CD4-positive, alpha-beta T cell treated with Interleukin-12 subunit alpha and Interleukin-12 subunit beta, for 1 hour (primary cell): ENCODE measurements around the gene SEPTIN6.
"Not testable (repeated sequence)": the region's sequence is repeated elsewhere in the genome, so short reads cannot be mapped to it uniquely, and the experiment has no call there.

Experiments used
- DNase-seq: peaks from one replicate; pipeline ENCODE4 v3.0.0-alpha.2; 2020

Gene SEPTIN6

DNA sequence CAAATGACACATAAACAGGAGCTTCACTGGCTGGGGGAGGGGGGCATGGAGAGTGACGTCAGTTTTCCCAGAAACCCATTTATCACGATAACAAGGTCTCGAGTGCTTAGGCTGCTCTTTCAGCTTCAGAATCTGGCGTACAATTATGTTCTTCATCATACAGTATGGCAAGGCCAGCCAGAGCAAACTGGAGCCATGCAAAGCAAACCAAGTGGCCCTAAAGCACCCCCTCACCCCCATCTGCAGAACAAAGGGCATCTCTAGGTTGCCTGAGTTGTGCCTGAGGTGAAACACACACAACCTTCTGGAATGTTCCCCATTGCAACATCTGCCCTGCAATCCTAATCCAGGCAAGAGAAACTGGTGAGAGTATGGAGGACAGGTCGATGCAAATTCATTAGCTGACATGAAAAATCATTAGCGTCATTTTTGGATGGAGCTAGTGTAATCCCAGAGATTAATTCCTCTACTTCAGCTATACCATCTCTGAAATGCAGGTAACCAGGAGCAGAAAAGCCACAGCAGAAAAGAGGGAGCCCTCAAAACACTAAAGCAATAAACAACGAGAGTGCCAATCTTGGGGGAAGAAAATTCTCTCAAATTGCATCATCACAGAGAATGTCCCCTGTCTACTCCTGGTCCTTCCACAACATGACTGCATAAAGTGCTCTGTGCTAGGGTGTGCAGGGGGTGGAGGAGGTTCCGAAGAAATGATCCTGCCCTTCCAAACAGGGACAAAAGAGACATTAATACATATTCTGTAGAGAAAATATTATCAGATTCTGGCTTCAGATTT is 1.8 kb downstream of the SEPTIN6 start:
- DNase-seq = peak; percentile 58

DNA sequence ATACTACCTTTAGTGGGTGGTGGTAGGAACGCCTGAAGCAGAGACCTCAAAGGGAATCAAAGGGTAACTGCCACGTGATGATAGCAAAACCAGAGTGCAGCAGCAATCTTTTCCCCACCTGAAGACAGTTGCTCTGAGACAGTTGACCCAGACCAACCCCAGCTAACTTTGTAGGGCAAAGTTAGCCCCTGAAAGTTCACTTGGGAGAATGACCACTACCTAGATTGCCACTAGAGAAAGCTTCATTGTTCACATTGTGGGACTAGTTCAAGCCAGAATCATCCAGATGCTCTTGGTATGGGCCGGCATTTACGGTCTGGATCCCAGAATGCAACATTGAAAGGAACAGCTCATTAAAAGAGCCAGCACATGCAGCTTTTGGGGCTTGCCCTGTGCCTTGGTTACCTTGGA is 4.1 kb downstream of the SEPTIN6 start:
- peak; percentile 67 for DNase-seq

DNA sequence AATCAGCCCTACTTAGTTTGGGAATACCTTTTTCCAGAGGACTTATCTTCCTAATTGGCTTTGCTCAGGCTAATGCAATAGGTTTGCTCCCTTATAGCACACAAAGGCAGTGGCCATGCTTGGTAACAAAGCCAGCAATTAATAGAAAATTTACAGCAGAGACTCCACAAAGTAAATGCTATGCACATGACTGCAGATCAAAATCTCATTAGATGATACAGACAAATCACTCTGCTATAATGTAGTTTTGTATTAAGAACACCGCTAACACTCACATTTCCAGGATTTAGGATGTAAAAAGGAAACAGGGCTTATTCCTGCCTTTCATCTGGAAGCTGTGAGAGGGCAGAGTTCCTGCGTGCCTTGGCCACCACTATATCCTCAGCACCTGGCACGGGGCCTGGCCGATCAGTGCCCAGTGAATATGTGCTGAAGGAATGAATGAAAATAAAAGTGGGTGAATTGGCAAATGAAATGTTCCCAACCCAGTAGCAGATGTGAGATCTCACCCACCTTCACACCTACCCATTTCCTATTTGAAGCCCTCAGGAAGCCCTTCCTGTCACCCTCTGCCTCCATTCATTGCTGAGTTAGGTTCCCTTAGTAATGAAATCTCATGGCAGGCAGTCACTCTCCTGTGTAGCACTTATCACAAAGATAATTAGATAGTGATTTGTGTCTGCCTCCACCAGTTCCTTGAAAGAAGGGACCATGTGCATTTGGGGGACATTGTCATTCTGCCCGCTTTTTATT is 5.1 kb downstream of the SEPTIN6 start:
- DNase-seq = no peak

DNA sequence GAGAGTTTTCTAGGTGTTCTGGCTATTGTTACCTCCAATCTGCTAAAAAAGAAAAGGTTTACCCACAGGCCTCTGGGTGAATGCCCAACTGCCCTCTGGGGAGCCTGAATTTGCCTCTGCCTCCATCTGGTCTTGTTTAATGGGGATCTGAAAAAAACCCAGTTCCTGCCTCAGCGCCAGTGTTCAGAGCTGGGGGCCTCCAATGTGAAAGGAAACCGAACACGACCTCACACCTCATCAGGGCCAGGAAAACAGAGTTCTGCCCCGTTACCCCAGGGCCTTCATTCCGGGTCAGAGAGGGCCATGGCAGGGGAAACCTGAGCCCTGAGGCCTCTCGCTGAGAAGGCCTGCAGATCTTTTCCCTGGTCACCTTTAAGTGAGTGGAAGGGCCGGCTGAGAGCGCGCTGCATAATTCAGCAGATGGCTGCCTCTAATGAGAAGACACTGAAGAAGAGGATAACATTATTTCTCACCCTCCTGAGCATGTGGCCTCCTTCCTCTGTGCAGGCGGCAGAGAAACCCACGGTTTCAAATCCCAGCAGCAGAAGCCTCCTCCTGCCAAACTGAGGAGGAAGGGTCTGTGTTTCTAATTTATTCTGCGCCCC is 6.8 kb downstream of the SEPTIN6 start:
- DNase-seq = peak; percentile 46

GRCh38 chrX:119685225-119686066 is 7.5 kb downstream of the SEPTIN6 start:
- peak; percentile 69 for DNase-seq

DNA sequence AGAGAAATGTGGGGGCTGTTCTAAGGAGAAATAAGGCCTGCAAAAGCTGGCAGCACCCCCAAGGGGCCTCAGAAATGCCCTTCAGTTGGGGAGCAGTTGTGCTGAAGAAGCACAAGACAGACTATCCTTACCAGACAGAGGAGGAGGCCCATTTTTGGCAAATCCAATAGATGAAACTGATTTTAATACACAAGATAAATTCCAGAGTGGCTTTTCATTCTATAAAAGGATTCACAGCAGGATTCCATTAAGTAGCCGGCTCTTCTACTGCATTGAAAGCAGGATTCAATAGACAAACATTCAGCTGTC is 8.1 kb downstream of the SEPTIN6 start:
- DNase-seq = no peak

- DNase-seq = peak; percentile 49
Measured at GRCh38 chrX:119684312-119684711, 8.7 kb downstream of the SEPTIN6 start.

DNA sequence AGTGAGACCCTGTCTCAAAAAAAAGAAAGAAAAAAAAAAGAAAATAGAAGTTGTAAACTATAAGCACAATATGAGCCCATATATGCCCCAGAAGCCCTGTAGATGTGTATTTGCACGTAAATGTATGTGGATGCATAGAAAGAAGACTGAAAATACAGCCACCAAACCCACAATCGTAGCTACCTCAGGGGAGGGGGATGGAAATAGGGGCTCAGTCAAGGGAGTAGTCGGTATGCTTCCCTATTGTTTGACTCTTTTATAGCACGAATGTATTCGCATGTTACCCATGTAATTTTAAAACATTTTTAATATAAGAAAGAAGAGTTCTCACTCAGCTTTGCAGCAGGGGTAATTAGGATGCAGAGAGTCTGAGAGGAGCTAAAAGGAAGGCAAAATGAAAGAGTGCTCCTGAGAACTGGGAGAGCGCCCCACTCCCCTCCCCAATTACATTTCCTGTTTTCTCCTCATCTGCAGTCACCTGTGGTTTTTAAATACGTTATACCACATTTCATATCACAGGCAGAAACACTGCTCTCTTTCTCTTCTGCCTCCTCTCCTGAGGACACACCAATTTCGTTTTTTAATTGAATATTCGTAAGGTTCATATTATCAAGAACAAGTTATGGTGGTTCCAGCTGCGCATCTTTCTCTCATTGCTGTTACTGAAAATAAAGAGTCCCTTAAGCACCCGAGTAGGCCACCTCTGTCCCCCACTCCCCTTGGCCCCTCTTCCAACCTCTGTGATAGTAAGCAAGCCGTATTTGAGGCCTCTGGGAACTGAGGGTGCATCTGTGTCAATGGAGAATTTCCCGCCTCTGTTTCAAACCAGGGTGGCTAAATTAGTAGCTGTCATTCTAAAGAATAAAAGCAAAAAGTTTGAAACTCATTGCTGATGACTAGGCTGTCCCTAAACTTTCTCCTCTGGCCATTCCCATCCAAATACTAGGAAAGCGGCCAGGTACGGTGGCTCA is 10.7 kb downstream of the SEPTIN6 start:
- peak; percentile 58 for DNase-seq

DNA sequence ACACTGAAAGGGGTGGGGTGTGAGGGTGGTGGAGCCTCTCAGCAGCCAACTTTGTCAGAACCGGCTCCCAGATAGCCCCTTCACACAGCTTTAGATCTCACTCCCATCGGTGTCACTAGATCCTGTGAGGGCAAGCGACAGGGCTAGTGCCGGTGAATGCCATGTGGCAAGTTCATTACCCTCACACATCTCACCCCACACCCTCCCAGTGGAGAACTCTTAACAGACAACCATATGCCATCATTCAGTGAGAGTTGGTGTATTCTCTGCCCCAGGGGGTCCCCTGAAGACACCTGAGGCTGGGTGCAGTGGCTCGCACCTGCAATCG is 15.3 kb downstream of the SEPTIN6 start:
- no peak for DNase-seq

DNA sequence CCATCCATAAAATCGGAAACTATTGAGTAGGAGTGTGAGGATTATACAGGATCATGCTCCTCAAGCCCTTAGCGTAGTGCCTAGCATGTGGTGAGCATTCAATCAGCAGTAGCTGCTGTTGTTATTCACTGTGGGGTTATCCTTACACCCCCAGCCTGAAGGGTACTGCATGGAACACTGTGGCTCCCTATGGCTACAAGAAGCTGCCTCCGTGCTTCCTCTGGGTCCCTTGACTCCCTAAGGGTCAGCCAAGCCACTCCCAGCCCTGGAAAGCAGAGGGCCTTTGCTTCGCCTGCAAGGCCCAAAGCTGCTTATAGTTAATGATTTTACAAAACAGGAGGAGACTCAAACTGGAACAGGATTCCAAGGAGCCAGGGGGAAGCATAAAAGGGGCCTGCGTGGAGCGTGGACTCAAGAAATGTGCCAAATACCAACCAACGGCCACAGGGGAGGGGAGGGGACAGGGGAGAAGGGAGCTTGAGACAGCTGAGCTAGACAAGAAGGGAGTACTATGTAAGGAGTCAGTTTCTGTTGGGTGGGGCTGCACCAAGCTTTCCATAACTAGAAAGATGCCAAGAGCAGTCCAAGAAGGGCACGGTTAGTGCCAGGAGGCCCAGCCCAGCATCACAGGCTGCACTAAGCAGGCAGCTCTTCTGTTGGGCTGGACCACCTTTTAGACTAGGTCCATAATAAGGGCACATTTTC is 15.9 kb downstream of the SEPTIN6 start:
- no peak for DNase-seq

GRCh38 chrX:119673336-119673735 is 19.6 kb downstream of the SEPTIN6 start:
- DNase-seq = no peak

GRCh38 chrX:119672426-119672825 is 20.5 kb downstream of the SEPTIN6 start:
- DNase-seq = no peak

- no peak for DNase-seq
Measured at GRCh38 chrX:119669424-119670037, 23.4 kb downstream of the SEPTIN6 start.

DNA sequence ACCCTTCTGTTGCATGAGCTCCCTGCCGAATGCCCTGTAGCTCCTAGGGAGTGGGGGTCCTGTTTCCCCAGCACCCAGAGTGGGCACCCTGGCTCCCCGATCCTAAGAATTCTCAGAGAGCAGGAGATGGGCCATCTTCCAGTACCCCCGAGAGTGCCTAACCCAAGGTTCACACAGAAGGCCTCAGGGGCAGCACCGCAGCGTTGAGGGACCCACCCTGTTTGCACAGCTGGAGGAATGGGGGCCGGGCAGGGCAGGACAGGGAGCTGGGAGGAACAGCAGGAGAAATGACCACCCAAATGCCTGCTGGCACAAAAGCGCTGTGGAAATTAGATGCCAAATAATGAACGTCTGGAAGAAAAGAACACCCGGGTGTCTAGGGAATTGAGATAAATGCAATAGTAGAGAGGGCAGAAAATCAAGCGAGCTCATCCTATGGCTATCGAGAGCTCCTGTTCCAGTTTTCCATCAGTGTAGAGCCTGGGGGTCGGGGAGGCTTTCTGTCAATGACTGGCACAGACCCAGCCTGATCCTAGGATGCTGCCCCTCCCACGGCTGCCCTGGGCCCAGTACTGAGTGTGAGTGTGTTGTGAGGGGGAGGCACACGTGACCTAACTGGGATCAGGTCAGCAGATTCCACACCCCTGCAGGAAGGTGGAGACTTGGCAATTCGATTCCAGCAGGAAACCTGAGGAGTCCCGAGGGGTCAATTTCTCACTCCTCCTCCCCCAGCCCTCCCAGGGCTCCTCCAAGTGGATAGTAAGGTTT is 25.7 kb downstream of the SEPTIN6 start:
- DNase-seq = no peak

DNA sequence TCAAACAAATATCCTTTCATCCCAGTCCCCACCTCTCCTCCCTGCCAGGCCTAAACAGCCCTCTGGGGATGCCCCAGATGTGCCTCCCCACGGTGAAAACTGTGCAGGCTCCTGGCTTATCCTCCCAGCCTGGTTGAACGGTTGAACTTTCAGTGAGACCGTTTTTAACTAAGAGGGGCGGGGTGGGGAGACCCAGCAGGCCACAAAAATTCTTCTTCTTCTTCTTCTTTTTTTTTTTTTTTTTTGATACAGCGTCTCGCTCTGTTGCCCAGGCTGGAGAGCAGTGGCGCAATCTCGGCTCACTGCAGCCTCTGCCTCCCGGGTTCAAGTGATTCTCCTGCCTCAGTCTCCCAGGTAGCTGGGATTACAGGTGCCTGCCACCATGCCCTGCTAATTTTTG is 28.1 kb downstream of the SEPTIN6 start:
- not testable (repeated sequence) for DNase-seq

- no peak for DNase-seq
Measured at GRCh38 chrX:119661486-119661885, 31.5 kb downstream of the SEPTIN6 start.

- DNase-seq = no peak
Measured at GRCh38 chrX:119659522-119659921, 33.4 kb downstream of the SEPTIN6 start.

DNA sequence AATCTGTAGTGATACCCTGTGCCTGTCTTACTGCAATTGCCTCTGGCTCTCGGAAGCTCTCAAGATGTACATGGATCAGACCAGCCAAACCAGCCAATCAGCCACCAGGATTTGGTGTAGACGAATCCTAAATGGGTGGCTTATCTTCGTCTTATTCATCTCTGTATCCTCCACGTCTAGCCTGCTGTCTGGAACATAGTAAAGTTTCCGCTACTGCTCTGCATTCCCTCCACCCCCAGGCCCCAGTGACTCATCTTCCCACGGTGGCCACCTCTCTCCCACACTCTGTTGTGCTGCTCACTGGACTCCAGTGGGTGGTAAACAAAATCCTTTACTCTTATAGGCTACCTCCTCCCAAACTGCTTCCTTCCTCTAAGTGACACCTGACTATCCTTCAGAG is 37.8 kb downstream of the SEPTIN6 start:
- peak; percentile 29 for DNase-seq

DNA sequence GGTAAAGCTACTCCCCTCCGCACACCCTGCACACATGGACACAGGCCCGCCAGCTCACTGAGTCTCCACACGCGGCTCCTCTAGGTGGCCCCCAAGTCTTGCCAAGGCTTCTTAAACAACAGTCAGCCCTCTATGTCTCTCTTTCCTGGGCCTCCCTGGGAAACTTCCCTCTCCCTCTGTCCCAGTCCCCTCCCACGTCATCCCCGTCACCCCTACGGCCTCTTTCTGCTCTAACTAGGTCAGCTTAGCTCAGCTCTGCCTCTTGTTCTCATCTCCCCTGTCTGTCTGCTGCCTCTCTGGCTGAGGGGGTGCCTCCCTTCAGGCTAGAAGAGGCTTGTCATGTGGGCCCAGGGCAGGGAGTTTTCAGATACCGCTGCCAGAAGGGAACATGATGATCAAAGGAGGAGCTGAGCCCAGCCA is 38.8 kb downstream of the SEPTIN6 start:
- DNase-seq = peak; percentile 30

GRCh38 chrX:119648421-119648775 is 44.6 kb downstream of the SEPTIN6 start:
- DNase-seq = peak; percentile 7
